ENCODE results near the gene CCDC174.

GRCh38 chr3:14631101-14631497, 20.5 kb upstream of the CCDC174 start:
- TF ChIP-seq CTCF (IDR thresholded peaks at IDR 0.05; ENCODE audit: low read depth, low read length, poor library complexity, severe bottlenecking) (no peak), EZH2phosphoT487 (IDR thresholded peaks at IDR 0.05; ENCODE audit: borderline replicate concordance, low read length) (no peak)
